NCI-H526 (cell line): ENCODE results near the gene EMP2.
"Not testable (repeated sequence)": the region's sequence is repeated elsewhere in the genome, so short reads cannot be mapped to it uniquely, and the experiment has no call there.

Experiments used
- DNase-seq, 2 experiments: peaks; one replicate each; lab custom pipeline; 2025; lab: John Stamatoyannopoulos, UW

Gene EMP2

DNA sequence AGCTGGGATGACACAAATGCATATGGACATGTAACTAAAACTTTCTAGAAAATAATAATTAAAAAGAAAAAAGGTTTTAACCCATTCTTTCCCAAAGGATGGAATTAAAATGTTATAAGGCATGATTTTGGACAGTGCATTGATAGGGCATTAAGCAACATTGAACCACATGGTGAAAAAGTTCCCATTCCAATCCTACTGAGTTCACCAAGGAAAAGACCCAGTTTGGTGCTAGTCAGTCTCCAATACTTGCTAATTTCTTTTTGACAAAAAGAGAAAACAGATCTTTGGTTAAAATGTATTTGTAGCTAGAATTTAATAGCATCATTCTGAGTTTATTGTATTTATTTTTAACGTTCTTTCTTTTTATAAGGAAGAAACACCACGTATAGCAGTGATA lies 28.1 kb downstream of the EMP2 start:
- no peak for DNase-seq

DNA sequence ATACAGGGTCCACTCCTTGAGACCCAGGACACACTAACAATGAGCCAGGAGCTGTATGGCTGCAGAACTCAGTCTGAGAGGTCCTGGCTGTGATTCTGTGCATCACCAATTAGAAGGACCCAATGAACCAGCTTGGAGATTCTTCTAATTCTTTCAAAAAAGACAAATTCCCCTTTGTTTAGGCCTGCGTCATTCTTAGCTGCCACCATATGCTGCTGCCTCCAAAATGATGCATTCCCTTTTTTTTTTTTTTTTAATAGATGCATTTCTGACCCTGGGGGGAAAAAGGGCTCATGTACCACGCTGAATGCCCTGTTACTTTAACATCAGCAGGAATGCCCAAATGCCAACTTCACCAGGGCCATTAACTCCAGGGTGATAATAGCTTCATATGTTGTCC lies 28.5 kb downstream of the EMP2 start:
- no peak for DNase-seq

DNA sequence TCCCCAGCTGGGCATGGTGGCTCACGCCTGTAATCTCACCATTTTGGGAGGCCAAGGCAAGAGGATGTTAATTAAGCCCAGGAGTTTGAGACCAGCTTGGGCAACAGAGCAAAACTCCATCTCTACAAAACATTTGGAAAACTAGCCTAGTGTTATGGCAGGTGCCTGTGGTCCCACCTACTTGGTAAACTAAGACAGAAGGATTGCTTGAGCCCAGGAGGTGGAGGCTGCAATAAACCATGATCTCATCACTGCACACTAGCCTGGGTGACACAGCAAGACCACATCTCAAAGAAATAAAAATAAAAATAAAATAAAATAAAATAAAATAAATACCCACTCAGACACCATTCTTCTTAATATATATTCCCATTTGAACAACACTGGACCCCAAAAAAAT lies 32.0 kb downstream of the EMP2 start:
- DNase-seq, result no peak

DNA sequence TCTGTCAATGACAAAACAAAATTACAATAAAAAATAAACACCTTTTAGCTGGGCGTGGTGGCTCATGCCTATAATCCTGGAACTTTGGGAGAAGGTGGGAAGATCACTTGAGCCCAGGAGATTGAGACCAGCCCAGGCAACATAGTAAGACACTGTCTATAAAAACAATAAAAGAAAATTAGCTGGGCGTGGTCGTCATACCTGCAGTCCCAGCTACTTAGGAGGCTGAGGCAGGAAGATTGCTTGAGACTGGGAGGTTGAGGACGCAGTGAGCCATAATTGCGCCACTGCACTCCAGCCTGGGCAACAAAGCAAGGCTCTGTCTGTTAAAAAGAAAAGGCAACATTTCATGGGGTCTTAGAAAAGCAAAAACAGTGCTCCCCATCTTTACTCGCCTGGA lies 32.7 kb downstream of the EMP2 start:
- DNase-seq, result no peak

DNA sequence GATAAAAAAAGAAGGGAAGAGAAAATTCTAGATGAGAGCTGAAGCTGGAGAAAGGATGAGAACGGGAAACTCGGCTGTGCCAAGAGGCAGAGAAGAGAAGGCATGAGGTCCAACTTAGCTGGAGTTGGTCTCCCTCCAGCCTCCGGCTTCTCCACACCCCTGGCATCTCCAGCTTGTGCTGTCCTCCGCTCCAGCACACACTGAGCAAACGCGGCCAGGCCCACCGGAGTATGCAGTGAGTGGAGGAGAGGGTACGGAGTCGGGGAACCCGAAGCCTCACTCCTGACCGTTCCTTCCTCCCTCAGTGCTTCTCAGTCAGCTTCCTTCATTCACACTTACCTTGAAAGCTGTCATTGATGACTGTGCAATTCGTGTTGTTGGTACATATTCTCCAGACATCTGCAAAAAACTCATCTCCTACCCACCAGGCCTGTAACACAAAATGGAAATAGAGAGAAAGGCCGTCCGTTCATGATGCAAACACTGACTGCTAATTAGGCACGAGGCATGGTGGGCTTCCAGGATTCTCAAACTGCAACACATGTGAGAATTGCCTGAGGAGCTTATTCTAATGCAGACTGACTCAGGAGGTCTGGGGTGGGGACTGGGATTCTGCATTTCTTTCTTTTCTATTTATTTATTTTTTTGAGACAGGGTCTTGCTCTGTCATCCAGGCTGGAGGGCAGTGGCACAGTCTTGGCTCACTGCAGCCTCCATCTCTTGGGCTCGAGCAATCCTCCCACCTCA lies 37.0 kb downstream of the EMP2 start:
- no peak for DNase-seq

DNA sequence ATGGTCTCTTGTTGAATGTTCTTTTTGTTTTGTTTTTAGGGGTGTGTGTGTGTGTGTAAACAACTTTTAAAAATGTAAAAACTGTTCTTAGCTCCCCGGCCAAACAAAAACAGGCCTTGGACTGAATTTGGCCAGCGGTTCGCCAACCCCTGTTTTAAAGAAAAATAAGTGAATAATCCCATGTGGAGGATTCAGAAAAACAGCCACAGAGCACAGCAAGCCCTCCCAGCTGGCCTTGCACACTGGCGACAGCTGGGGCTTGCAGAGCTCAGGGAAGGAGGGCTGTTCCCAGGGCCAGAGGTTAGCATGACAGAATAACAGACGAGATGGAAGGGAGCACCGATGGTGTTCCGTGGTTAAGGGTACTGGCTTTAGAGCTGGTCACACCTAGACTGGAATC lies 39.0 kb downstream of the EMP2 start:
- DNase-seq, result no peak

DNA sequence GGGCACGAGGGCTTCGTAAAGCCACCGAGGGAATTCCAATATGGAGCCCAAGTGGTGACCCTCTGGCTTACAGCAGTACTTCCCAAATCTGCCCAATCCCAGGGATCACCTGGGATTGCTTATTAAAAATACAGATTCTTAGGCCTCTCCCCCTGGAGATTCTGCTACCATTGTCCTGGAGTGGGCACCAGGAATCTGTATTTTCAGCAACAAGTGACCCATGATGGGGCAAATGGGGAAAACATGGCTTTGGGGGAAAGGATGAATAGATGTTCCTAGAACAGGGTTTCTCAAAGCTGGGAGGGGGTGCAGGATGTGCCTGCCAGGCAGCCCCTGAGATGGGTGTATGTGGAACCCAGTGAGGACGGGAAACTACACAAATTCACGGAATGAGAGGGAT lies 40.6 kb downstream of the EMP2 start:
- DNase-seq, result no peak

DNA sequence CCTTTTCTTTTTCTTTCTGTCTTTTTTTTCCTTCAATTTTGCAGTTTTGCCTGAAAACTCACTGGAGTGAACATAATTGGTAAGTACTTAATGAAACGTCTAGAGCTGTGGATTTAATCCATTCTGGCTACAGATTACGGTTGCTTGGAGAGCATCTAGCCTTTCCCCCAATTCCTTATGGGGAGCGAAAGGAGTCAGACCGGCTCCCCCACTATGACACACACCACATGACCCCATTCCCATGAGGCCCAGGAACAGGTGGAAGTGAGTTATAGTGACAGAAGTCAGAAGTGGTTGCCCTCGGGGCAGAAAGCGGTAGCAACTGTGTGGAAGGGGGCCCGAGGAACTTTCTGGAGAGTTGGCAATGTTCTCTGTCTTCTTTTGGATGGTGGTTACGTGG lies 41.2 kb downstream of the EMP2 start:
- DNase-seq, result no peak

DNA sequence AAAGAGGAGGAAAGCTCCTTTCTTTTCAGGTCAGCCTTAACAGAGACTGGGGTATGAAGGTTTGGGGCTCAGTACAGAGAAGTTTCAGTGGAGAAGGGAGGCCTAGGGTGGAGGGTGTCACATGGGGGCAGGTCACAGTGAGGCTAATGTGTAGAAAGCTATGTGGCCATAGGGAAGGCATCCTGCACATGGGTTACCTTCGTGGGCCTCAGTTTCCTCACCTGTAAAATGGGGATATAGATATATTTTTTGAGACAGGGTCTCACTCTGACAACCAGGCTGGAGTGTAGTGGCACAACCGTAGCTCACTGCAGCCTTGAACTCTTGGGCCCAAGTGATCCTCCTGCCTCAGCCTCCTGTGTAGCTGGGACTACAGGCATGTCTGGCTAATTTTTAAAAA lies 41.8 kb downstream of the EMP2 start:
- DNase-seq, result no peak

DNA sequence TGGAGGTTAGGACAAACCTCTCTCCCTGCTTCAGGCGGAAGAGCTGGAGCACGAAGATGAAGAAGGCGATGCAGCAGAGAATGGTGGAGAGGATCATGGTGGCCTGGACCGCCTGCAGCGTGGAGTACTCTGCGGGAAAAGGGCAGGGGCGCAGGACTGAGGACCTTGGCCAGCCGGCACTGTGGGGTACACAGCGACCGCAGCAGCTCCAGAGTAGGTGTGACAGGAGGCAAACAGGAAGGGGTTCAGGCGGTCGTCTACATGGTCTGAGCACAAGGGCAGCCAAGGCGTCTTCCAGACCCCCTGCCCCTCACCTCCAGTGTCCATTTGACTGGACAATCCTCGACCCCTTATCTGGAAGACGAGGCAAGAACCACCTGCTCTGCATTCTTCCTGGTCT lies 42.5 kb downstream of the EMP2 start:
- DNase-seq, result no peak

DNA sequence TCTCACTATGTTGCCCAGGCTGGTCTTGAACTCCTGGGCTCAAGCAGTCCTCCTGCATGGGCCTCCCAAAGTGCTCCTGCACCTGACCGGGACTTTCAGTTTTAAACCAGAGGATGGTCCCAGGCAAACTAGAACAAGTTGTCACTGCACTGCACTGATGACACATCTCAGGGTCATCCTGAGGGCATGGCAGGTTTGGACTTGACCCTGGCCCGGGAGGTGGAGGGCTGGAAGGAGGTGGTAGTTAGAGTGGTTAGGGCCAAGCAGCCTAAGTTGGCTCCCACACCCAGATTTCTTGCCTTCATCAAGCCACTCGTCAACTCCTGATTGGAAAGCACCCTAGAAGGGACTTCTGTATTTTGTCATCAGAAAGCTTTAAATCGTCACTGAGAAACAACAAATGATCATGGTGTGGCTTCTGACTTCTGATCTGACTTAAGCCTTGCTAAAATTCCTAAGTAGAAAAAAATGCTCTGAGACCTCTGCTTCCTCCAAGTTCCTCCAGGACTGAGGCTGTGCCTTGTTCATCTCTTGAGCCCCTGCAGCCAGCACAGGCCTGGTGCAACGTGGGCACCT lies 43.5 kb downstream of the EMP2 start:
- DNase-seq, result no peak

DNA sequence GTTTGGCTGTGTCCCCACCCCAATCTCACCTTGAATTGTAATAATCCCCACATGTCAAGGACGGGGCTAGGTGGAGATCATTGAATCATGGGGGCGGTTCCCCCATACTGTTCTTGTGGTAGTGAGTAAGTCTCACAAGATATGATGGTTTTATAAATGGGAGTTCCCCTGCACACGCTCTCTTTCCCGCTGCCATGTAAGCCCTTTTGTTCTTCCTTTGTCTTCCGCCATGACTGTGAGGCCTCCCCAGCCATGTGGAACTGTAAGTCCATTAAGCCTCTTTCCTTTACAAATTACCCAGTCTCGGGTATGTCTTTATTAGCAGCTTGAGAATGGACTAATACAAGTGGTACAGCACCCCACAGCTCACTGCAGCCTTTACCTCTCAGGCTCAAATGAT lies 44.1 kb downstream of the EMP2 start:
- DNase-seq, result not testable (repeated sequence)

DNA sequence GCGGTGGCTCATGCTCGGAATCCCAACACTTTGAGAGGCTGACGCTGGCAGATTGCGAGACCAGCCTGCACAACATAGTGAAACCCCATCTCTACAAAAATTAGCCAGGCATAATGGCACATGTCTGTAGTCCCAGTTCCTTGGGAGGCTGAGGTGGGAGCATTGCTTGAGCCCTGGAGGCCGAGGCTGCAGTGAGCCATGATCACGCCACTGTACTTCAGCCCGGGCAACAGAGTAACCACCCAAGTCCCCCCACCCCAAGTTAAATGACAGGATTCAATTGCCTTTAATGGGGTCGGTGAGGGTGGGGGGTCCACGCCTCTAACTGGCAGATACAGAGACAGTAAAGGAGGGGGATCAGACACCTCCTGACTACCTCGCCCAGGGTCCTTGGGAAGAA lies 44.9 kb downstream of the EMP2 start:
- DNase-seq, result no peak

DNA sequence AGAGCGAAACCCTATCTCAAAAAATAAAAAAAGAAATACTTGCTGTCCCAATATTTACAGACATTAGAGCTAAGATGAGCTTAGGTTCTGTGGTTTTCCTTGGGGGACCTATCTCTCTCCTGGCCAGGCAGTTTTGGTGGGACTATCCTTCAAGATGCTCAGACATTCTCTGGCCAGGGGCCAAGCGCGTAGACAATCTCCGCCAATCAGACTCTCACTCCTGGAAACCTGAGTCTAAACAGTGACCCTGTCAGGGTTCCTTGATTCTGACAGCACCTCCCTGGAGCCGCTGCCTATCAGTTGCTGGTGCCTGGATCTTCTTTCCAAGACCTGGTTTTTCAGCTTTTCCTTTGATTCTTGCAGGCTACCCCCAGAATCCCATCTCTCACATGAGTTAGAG lies 45.6 kb downstream of the EMP2 start:
- DNase-seq, result no peak

DNA sequence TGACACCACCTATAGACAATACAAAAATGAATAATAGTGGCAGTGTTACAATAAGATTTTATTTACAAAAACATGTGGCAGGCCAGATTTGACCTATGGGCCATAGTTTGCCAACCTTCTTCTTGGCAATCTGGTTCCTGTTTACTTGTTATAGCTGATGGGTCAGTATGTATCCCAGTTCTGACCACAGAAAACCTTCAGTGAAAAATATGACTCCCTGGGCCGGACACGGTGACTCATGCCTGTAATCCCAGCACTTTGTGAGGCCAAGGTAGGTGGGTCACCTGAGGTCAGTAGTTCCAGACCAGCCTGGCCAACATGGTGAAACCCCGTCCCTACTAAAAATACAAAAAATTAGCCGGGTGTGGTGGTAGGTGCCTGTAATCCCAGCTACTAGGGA lies 46.8 kb downstream of the EMP2 start:
- not testable (repeated sequence) for DNase-seq

DNA sequence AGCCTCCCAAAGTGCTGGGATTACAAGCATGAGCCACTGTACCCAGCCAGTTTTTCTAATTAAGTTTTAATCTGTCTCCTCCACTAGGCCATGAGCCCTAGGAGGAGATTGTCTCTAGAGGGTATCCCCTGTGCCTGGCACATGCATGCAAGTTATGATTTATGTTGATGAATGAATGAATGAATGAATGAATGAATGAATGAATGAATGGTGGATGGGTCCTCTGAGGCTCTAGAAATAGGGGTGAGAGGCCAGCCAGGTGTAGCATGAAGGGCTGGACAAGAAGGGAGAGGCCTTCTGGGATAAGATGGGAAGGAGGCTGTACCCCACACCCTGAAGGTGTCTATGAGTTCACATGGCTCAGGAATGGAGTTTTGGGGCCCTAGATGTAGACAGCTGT lies 48.8 kb downstream of the EMP2 start:
- DNase-seq, result no peak

DNA sequence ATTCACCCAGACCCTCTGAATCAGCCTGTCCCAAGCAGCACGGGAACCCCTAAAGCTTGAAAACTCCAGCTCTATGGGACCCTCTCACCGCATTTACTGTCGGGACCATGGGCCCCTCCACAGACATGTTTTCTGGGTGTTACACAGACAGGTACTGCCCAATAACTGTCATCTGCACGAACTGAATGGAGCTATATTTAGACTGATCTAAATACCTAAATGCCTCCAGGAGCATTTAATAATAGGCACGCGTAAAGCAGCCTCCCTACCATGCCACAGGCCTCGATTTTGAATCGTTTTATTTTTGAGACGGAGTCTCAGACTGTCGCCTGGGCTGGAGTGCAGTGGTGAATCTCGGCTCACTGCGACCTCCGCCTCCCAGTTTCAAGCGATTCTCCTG lies 49.7 kb downstream of the EMP2 start:
- DNase-seq, result no peak

DNA sequence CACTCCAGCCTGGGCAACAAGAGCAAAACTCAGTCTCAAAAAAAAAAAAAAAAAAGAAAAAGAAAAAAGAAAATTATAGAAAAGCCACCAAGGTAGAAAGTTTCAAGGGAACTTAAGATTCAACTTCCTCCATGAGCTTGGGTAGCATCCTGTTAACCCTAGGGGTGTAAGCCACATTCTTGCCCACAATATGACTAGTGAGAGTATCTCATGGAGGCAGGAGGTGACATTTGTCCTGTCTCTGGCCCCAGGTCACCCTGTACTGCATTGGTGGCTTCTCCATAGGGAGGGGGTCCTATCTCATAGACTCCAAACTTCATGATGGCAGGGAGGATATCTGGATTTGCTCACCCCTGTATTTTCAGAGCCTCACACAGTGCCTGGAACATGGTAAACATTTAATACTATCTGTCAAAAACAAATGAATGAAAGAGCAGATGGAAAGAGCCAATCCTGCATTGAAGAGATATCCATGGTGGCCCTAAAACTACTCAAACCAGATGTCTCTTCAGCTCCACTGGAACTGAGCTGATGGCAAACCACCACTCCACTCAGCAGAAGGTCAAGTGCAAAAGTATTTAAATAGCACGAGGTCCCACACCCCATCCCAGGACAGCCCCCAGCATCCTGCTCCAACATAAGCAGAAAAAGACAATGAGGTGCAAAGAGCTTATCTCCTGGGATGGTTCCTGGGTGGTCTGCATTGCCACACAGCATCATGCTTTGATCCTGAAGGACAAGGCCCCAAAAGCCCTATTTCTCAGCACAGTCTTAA lies 50.3 kb downstream of the EMP2 start:
- no peak for DNase-seq

DNA sequence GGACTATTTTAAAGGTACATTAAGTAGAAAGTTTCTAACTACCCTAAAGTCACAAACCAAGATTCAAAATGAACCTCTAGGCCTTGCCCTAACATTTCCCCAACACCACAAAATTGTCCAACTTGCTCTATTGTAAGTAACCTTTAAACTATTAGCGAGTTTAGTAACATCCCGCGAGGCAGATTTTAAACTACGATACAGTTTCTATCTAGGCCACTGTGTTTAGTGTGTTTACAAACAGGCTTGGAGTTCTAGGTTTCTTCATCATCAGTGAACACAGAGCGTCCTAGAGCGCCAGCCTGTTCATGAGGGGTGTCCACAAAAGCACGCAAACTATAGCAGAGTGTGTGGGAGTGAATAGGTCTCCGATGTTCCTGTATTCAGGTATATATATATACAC lies 51.8 kb downstream of the EMP2 start:
- no peak for DNase-seq

DNA sequence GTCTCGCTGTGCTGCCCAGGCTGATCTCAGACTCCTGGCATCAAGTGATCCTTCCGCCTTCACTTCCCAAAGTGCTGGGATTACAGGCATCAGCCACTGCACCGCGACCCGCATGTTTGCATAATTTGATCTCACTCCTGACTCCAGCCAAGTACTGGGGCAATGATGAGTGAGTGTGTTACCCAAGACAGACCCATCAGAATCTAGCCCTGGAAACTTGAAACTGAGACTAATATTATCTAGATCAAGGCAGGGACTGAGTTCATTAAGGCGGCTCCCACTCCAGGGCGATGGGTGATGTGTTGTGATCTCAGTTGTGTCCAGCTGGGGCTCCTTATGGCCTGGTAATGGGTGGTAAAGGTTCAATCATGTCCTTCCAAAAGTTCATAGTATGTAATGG lies 53.4 kb downstream of the EMP2 start:
- DNase-seq, result no peak

DNA sequence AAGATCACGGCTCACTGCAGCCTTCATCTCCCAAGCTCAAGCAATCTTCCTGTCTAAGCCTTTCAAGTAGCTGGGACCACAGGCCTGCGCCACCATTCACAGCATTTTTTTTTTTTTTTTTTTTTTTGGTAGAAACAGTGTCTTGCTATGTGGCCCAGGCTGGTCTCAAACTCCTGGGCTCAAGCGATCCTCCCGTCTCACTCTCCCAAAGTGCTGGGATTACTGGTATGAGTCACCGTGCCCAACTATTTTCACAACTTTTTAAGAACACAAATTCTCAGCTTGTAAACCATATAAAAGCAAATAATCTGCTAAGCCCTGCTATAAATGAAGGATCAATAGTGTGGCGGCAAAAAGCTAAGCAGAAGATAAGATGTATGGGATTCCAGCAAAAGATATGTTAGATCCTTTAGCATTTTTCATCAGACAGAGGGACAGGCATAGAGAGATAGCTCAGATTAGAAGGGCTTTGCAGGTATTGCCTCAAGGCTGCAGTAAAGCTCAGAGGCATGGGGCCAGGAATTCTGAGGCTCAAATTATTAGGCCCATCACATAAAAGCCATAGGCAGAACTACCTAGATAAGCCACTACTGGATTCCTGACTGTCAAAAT lies 55.1 kb downstream of the EMP2 start:
- no peak for DNase-seq

DNA sequence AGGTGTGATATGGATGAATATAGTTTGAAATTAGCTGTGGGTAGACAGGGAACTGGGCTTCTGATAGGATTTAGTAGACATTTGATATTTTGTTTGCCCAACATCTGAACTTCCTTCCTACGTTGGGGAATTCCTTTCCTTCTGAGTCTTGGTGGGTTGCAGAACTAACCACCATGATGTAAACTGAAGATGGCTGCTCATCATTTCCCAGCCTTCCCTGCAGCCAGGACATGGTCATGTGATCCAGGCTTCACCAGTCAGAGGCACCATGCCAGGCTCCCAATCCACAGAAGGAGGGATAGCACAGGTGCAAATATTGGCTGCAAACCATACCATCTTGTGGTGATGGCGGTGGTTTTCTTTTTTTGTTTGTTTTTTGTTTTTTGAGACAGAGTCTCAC lies 57.4 kb downstream of the EMP2 start:
- DNase-seq, result no peak

DNA sequence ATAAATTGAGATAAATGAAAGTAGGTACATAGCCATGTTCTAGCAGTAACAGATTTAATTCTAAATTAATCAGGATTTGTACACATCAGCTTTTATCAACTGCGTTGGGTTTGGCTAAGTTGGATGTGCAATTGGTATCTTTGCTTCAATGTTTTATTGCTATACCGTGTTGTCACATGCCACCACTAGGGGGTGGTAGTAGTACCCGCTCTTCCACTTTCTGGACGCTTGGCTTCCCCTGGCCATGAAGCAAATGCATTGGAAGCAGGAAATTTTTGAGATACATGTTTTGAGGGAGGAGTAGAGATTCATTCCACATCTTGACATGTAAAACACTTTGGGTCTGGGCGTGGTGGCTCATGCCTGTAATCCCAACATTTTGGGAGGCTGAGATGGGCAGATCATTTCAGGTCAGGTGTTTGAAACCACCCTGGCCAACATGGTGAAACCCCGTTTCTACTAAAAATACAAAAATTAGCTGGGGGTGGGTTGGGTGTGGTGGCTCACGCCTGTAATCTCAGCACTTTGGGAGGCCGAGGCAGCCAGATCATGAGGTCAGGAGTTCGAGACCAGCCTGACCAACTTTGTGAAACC lies 58.6 kb downstream of the EMP2 start:
- DNase-seq, result peak; percentile 50 to 91
